Effector CD4-positive, alpha-beta T cell (primary cell): ENCODE results near the gene GPR37L1.
"Not testable (repeated sequence)": the region's sequence is repeated elsewhere in the genome, so short reads cannot be mapped to it uniquely, and the experiment has no call there.

Source experiments
- DNase-seq: peaks from one replicate; pipeline ENCODE4 v3.0.0-alpha.2; 2020

The GPR37L1 gene

DNA sequence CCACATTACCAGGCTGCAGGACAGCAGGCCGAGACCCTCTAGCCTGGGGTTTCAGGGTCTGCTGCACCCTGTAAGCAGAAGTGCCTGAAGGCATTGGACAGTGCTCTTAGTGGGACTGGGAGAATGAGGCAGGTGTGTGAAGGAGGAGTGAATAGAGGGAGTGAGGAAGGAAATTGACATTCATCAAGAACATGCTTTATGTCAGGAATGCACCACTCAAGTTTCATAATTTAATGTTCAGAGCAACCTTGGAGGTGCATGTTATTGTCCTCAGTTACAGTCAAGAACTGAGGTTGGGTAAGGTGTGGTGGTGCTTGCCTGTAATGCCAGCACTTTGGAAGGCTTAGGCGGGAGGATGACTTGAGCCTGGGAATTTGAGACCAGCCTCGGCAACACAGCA lies 11.7 kb upstream of the GPR37L1 start:
- DNase-seq: no peak

DNA sequence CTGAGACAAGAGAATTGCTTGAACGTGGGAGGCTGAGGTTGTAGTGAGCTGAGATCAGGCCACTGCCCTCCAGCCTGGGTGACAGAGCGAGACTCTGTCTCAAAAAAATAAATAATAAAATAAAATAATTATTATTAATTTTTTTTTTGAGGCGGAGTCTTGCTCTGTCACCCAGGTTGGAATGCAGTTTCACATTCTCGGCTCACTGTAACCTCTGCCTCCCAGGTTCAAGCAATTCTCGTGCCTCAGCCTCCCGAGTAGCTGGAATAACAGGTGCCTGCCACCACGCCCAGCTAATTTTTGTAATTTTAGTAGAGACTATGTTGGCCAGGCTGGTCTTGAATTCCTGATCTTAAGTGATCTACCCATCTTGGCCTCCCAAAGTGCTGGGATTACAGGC lies 11.1 kb upstream of the GPR37L1 start:
- not testable (repeated sequence) for DNase-seq

DNA sequence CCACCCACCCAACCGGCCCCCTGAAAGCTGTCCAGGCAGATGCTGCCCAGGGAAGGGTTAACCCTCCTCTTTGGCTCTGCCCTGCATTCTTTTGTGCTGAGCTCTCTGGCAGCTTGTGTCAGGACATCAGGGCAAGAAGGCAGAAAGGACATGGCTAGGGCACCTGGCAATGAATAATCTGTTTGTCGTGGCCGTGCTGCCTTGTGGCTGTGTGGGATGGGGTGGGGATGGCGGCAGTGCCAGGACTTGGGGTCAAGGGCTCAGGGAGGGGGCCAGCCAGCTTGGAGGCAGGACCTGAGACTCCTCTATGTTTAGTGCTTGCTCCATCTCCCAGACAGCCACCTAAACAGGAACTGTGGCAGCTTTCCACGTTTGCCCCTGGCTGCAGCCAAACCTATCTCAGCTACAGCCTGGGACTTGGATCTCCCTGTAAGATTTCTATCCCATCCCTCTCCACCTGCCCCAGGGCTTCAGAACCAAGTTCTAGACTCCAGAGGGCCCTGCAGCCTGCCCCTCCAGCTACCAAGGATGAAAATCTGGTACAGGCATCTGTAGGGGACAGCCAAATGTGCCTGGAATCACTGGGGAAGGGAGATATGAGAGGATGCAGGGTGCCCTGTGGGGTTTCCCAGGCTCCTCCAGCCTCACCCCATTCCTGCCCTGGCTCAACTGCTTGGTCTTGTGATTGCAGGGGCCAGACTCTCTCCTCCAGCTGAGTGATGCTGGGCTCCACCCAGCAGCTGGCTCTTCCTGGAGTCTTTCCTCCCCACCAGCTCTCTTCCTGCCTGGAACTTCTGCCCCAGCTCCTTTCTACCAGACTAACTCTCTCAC lies 9.6 kb upstream of the GPR37L1 start:
- no peak for DNase-seq

DNA sequence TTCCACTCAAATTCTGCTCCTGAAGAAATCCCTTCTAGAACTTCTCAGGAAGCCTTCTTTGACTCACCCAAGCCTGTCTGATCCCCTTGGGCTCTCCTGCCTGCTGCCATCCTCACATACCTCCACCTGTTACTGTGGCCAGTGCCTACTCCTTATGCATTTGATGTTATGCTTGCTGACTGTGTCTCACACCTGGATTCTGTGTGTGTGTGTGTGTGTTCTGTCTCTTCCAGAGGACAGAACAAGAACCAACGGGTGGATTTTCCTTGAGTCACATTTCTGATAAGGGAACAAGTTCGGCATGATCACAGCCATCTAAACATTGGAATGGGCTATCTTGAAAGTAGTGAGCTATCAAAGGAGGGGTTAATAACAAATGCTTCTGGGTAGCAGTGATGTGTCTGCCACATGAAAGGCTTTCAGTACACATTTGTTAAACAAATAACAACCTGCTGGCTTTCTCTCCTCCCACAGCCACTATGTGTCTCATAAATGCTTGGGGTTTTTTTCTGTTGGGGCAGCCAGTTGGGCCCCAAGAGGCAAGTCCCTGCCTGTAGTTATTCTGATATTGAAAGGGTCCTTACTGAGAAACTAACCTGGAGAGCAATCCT lies 8.9 kb upstream of the GPR37L1 start:
- no peak for DNase-seq

DNA sequence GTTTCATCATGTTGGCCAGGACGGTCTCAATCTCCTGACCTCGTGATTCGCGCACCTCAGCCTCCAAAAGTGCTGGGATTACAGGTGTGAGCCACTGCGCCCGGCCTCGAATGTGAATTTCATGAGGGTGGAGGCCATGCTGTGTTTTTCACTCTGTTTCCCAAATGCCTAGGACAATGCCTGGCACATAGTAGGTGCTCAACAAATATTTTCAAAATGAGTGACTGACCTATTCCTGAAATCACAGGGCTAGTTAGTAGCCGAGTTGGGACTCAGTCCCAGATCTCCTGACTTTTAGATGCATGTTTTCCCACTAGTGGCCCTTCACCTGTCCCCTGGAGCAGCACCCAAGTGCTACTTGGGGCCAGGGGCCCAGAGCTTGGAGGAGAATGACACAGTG lies 6.4 kb upstream of the GPR37L1 start:
- DNase-seq: no peak

DNA sequence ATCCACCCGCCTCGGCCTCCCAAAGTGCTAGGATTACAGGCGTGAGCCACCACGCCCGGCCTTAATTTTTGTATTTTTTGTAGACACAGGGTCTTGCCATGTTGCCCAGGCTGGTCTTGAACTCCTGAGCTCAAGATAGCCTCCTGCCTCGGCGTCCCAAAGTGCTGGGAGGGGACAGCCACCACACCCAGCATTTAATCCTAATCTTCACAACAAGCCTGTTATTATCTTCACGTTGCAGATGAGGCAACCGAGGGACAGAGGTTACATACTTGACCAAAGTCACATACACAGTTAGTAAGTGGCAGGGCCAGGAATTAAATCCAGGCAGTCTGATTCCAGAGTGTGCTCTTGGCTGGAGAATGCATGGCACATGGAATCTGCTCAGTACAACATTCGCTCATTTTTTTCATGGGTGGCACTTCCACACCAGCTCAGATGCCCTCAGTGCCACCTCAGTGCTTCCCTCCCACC lies 4.8 kb upstream of the GPR37L1 start:
- DNase-seq: no peak

DNA sequence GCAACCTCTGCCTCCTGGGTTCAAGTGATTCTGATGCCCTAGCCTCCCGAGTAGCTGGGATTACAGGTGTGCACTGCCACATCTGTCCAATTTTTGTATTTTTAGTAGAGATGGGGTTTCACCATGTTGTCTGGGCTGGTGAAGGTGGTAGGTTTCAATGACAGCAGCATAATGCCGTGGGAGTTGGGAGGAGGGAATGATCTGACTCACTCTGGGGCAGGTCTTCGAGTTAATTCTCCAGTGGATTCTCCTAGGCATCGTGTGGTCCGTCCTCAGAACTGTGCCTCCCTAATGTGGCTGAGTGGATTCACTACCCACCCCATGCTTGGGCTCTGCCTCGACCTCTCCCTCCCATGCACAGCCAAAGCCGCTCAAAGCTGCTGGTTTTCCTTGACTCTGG lies 1.7 kb upstream of the GPR37L1 start:
- DNase-seq: no peak

DNA sequence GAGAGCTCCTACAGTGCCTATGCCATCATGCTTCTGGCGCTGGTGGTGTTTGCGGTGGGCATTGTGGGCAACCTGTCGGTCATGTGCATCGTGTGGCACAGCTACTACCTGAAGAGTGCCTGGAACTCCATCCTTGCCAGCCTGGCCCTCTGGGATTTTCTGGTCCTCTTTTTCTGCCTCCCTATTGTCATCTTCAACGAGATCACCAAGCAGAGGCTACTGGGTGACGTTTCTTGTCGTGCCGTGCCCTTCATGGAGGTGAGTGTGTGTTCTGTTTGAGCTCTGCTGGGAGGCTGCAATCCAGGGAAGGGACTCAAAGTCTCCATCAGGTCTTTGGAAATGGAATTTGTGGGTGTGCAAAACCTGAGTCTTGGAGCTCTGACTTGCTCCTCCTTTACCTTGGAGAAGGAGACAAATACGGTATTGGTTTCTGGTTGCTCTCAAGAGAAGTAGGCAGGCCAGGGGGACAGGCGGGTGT lies 658 bp downstream of the GPR37L1 start:
- DNase-seq: no peak

DNA sequence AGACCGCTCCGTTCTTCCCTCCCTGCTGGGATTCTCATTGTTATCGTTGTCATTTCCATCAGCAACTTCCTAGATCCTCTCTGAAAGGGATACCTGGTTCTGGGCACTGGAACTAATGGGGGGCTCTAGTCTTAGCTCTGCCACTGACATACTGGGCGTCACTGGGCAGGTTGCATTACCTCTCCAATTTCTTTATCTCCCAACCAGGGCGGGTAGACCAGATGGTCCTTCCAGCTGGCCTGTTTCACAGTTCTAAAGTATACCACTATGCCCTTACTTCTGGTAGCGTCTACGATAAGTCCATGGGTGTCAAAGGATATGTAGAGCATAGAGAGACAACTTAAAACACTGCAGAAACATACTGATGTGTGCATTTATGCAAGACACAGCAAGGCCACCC lies 1.4 kb downstream of the GPR37L1 start:
- DNase-seq: no peak

DNA sequence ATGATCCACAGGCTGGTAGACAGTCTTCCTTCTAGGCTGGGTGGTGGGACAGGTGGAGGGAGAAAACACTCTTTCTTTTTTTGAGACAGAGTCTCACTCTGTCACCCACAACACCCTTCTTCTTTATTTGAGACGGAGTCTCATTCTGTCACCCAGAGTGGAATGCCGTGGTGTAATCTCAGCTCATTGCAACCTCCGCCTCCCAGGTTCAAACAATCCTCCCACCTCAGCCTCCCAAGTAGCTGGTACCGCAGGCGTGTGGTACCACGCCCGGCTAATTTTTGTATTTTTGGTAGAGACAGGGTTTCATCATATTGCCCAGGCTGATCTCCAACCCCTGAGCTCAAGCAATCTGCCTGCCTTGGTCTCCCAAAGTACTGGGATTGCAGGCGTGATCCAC lies 2.9 kb downstream of the GPR37L1 start:
- DNase-seq: no peak

DNA sequence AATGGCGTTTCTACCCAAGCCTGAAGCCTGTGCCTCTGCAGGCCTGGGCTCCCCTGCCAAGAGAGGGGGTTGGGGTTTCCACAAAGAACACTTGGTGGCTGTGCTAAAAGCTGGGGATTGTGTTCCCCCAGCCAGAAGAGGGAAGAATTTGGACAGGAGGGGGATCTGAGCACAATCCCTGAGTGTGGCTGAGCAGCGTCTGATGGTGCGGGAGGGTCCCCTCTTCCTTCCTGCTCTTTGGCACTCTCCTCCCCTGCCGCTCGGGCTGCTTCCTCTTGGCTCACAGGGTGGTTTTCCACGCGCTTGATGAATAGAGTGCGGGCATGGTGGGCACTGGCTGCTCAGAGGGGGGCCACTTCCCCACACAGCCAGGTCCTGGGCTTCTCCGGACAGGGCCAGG lies 3.7 kb downstream of the GPR37L1 start:
- DNase-seq: no peak

DNA sequence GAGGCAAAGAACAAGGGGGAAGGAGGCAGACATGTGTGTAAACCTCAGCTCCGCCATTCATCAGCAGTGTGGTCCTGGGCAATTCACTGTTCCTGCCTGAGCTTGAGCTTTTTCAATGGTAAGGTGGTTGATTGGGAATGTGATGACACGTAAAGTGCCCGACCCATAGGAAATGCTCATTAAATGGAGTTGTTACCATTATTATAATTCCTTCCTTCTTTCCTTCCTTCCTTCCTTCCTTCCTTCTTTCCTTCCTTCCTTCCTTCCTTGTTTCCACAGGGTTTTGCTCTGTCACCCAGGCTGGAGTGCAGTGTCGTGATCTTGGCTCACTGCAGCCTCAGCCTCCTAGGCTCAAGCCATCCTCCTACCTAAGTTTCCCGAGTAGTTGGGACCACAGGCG lies 4.3 kb downstream of the GPR37L1 start:
- no peak for DNase-seq

DNA sequence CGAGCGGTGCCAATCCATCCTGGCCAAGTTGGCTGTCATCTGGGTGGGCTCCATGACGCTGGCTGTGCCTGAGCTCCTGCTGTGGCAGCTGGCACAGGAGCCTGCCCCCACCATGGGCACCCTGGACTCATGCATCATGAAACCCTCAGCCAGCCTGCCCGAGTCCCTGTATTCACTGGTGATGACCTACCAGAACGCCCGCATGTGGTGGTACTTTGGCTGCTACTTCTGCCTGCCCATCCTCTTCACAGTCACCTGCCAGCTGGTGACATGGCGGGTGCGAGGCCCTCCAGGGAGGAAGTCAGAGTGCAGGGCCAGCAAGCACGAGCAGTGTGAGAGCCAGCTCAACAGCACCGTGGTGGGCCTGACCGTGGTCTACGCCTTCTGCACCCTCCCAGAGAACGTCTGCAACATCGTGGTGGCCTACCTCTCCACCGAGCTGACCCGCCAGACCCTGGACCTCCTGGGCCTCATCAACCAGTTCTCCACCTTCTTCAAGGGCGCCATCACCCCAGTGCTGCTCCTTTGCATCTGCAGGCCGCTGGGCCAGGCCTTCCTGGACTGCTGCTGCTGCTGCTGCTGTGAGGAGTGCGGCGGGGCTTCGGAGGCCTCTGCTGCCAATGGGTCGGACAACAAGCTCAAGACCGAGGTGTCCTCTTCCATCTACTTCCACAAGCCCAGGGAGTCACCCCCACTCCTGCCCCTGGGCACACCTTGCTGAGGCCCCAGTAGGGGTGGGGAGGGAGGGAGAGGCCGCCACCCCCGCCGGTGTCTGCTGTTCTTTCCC lies 5.3 kb downstream of the GPR37L1 start:
- DNase-seq: no peak

DNA sequence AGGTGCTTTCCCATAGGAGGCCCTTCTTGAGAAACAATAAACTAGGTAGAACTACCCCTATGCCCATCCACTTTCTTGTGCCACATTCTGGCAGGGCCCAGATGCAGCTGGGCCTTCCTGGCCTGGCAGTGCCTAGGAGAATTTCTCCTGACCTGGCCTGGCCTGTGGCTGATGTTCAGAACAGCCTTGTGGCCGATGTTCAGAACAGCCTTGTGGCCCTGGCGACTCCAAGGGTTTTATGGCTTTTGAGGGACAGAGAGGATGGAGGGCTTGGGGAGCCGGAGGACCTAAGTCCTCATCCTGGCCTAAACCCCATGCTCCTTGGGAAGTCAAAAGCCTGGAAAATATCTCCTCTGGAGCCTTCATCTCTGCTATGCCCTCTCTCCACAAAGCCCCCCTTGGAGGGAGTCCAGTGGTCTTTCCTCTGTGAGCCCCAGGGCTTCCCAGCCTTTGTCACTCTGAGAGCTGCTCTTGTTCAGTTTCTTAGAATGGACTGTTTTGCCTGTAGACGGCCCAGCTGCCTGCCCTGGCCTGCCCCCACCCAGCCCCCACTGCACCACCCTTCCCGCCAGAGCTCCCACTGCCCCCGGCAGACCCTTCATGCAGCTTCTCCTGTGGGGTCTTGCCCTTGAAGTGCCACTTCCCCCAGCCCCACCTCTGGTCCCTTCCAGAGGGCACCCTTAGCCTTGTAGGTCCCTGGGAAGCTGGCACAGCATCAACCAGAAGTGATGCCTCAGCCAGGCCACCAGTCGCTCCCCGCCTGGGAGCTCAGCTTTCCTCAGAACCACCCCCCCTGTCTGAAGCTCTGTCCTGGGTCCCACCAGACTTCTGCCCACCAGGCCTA lies 7.0 kb downstream of the GPR37L1 start:
- no peak for DNase-seq

DNA sequence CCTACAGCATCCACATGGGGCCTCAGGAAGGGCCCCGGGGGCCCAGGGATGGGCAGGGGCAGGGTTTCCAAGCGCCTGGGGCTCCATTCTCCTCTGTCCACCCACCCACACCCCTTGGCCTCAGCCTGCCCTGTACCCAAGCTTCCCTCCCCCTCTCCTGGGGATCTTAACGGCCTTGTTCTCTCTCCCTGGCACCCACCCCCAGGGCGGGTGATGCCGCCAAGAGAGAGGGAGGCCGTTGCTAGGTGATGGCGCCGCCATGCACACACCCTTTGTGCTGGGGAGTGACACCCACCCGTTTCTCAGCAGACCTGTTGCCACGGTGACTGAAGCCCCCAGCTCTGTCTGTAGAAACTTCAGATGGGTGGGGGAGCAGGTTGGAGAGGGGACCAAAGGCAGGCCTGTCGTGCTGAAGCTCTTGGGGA lies 7.6 kb downstream of the GPR37L1 start:
- DNase-seq: no peak

DNA sequence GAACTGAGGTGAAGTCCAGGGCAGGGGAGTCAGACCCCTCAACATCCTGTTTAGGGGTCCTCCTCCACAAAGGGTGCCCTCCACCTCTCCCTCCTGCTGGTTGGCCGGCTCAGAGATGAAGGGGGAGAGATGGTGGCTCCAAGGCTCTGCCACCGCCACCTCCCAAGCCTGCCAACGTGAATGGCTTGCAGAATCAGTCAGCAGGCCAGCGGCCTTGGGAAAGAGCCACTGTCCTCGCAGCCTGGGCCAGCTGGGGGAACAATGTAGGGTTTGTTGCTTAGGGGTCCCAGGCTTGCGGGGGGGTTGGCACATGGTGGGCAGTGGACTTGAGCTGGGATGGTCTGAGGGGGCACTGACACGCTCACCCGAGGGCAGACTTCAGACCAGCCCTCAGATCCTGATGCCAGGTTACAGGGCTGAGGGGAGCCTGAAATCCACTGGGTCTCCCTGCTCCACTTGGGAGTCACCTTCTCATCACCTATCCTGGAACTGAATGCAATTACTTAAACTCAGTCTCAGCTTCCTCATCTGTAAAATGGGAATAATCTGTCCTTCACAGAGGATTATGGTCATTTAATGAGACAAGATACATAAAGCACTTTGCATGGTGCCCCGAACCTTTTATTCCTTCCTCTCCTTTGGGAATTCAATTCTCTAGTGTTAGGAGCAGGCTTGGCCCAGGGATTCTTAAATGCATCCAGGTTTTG lies 8.3 kb downstream of the GPR37L1 start:
- no peak for DNase-seq

DNA sequence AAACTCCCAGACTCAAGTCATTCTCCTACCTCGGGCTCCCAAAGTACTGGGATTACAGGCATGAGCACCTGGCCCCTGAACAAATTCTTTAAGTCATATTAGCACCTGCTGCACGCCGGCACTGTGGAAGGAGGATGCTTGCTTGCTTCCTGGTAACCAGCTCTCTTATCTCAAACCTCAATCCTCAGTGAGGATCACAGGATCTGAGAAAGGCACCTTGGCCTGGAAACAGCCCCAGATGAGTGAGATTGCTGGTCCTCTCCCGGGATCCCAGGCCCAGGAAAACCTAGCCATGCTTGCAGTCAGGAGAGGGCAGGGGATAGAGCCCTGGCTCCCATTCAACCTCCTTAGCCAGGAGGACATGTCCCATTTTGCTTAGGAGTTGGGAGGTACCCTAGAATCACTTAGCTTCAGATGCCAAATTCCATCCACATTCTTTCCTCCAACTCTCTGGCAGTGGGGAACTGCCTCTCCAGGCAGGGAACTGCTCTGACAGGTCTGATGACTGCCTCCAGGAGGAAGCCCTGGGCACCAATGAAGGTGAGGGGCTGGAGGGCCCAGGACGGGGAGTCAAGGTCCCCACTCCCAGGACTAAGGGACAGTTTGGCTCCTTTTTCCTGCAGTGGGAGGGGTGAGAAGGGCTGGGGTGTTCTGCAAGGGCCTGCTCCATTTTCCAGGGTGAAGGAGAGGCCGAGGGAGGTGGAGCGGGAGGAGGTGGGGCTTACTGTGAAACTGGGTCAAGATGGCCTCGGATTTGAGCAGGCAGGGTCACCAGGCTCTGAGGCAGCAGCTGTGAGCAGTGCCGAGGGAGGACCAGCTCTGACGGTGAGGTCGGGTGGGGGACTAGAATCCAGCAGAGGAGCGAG lies 9.5 kb downstream of the GPR37L1 start:
- DNase-seq: no peak

DNA sequence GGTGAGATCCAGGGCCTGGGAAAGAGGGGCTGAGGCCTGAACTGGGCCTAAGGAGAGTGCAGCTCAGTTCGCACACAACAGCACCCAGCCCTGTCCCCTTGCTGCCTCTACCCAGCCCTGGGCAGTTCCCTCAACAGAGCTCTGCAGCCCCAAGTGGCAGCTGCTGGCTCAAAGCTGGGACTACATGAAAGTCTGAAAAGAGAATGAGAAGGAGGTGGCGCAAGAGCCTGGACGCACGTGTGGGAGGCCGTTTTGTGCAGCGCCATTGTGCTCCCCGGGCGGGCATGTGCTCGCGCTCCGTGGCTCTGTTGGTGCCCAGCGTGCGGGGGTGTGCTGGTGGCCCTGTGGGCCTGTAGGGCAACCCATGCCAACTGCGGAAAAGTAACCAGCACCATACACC lies 10.3 kb downstream of the GPR37L1 start:
- no peak for DNase-seq

DNA sequence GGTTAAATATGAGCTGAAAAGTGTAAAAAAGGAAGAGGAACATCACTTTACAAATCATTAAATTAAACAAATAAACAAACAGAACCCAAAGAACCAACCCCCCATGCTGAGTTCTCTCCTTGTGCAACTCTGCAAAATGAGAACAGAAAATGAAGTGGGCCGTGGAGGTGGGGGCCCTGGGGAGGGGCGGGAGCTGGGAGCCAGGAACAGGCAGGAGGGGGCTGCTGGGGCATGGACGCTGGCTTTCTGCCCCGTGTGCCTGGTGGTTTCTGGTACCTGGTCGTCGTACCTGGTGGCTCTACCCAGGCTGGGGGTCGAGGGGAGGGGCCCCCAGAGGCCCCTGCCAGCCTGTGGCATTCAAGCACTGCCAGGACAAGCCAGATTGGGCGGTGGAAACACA lies 10.8 kb downstream of the GPR37L1 start:
- DNase-seq: no peak

DNA sequence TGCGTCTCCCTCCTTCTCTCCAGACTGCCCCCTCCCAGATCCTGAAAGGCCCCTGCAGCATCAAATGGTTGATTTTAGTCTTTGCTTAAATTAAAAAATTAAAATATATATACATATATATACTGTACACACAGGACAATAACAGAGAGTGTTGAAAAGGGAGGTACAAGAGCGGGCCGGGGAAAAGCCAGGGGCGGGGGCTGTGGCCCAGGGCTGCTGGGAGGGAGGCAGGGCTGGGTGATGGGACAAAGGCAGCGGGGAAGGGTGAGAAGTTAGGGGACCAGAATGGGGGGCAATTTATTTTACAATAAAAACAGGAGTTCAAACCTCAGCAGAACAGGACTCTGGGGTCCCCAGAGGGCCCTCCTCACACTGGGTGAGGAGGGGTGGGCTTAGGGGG lies 11.3 kb downstream of the GPR37L1 start:
- DNase-seq: no peak

DNA sequence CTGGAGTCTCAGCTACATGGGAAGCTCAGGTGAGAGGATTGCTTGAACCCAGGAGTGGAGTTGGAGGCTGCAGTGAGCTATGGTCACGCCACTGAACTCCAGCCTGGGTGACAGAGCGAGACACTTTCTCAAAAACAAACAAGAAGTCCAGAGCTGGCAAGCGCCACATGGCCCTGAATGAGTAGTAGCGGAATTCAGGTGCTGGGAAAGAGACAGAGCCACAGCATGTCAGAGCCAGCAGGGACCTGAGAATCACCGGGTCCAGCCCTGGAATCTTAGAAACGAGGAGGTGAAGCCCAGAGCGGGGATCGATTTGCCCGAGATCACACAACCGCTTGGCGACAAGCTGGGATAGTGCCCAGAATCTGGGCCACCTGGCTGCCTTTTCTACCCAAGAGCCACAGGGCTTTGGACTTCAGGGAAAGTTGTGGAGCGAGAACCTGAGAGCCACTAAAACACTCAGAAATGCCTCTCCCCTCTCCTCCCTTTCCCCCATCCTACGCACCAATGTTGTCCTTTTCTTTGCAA lies 12.0 kb downstream of the GPR37L1 start:
- no peak for DNase-seq
